Measurements from ENCODE around the gene OR2A7.
"Not testable (repeated sequence)": the region's sequence is repeated elsewhere in the genome, so short reads cannot be mapped to it uniquely, and the experiment has no call there.

The OR2A7 gene

GRCh38 chr7:144252307-144252706 lies 12.3 kb downstream of the OR2A7 start:
- not testable (repeated sequence) for DNase-seq

GRCh38 chr7:144247674-144248330 lies 16.8 kb downstream of the OR2A7 start:
- not testable (repeated sequence) for DNase-seq

- not testable (repeated sequence) for DNase-seq
Observed at GRCh38 chr7:144246967-144247366, 17.6 kb downstream of the OR2A7 start.

GRCh38 chr7:144245372-144245771 lies 19.2 kb downstream of the OR2A7 start:
- DNase-seq = not testable (repeated sequence)

GRCh38 chr7:144239365-144239764 lies 25.2 kb downstream of the OR2A7 start, which contains the start of gene OR2A42:
Gene OR2A42 (minus strand): TSS chr7:144239605. CDS start chr7:144232843, 6,762 bp downstream.
- DNase-seq = not testable (repeated sequence)

GRCh38 chr7:144238530-144239082 lies 26.0 kb downstream of the OR2A7 start:
- DNase-seq = not testable (repeated sequence)

GRCh38 chr7:144233039-144233438 lies 31.6 kb downstream of the OR2A7 start:
- not testable (repeated sequence) for DNase-seq

GRCh38 chr7:144231027-144231426 lies 33.6 kb downstream of the OR2A7 start:
- not testable (repeated sequence) for DNase-seq

GRCh38 chr7:144228810-144229209 lies 35.8 kb downstream of the OR2A7 start:
- not testable (repeated sequence) for DNase-seq

- DNase-seq = not testable (repeated sequence)
Observed at GRCh38 chr7:144226866-144227265, 37.7 kb downstream of the OR2A7 start.

GRCh38 chr7:144223675-144224074 lies 40.9 kb downstream of the OR2A7 start:
- not testable (repeated sequence) for DNase-seq

- DNase-seq = not testable (repeated sequence)
Observed at GRCh38 chr7:144220531-144220930, 44.1 kb downstream of the OR2A7 start.

- not testable (repeated sequence) for DNase-seq
Observed at GRCh38 chr7:144219149-144219548, 45.4 kb downstream of the OR2A7 start.

GRCh38 chr7:144218581-144218980 lies 46.0 kb downstream of the OR2A7 start:
- DNase-seq = not testable (repeated sequence)

GRCh38 chr7:144217200-144217599 lies 47.4 kb downstream of the OR2A7 start:
- not testable (repeated sequence) for DNase-seq

Data from SIG-M5 (cell line).